Body of pancreas (tissue), 4 donors: ENCODE data around the gene AFF3.

Source experiments
- POLR2A ChIP-seq, 3 donors: fragments of 450-650 bp; IDR thresholded peaks; one replicate each; pipeline ENCODE4 v1.6.1; 2016; ENCODE audit warnings: antibody characterized with exemption in 3 of 3, mild to moderate bottlenecking in 2 of 3
- TF ChIP-seq, protein P1 (sequence below), 7 experiments: fragments of 450-650 bp in 4 of 7; fragments of 200-600 bp in 3 of 7; sonication (generic) in 3 of 7; IDR thresholded peaks; one replicate each; pipeline ENCODE4 v1.5.1; 2016 to 2019; ENCODE audit warnings: antibody characterized with exemption in 7 of 7

DNA sequence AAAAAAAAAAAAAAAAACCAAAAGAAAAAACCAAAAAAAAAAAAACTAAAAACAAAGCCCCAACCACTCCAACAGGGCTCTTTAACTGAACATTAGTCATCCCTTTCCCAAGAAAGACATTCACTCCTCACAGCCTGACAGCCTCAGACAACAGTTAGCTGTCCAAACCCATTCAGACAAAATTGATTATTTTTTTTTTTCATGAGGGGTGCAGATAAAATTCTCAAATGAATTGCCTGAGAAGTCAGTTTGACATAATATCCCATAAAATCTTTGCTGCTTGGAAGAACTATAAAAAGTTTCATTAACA lies 446.5 kb downstream of the AFF3 start:
- TF ChIP-seq, protein P1, sequence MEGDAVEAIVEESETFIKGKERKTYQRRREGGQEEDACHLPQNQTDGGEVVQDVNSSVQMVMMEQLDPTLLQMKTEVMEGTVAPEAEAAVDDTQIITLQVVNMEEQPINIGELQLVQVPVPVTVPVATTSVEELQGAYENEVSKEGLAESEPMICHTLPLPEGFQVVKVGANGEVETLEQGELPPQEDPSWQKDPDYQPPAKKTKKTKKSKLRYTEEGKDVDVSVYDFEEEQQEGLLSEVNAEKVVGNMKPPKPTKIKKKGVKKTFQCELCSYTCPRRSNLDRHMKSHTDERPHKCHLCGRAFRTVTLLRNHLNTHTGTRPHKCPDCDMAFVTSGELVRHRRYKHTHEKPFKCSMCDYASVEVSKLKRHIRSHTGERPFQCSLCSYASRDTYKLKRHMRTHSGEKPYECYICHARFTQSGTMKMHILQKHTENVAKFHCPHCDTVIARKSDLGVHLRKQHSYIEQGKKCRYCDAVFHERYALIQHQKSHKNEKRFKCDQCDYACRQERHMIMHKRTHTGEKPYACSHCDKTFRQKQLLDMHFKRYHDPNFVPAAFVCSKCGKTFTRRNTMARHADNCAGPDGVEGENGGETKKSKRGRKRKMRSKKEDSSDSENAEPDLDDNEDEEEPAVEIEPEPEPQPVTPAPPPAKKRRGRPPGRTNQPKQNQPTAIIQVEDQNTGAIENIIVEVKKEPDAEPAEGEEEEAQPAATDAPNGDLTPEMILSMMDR (IDR thresholded peaks at IDR 0.05), result no peak
- no peak for TF ChIP-seq POLR2A (IDR thresholded peaks at IDR 0.05)
